Frontal cortex (tissue), 1 donor: ENCODE data around the gene OR1N1. TPM values are rescaled to one million over a fixed set of nuclear protein-coding genes. Genes with fewer than 3 reads are reported as not detected.

ENCODE experiments used
- total RNA-seq: library from RNA; depleted of rRNA; stranded (reverse); fragments of >200 nt; gene quantifications from one replicate; pipeline ENCODE4 v1.2.3, GENCODE V29; 2014

The OR1N1 gene
- total RNA-seq, 1 donor from 2014 or later, result not detected

Other genes with a start within 250 kb of the OR1N1 start
- gene PTGS1, start 156.3 kb downstream of the OR1N1 start, total RNA-seq, result 0.41 TPM
- gene OR1J1, start 49.4 kb downstream of the OR1N1 start, total RNA-seq, result not detected
- not detected for gene OR1J2, start 16.5 kb downstream of the OR1N1 start, total RNA-seq
- not detected for gene OR1J4, start 8.2 kb downstream of the OR1N1 start, total RNA-seq
- gene OR1N2, start 25.8 kb upstream of the OR1N1 start, total RNA-seq, result not detected
- gene OR1L8, start 56.1 kb upstream of the OR1N1 start, total RNA-seq, result not detected
- gene OR1Q1, start 87.4 kb upstream of the OR1N1 start, total RNA-seq, result not detected
- gene OR1B1, start 130.3 kb upstream of the OR1N1 start, total RNA-seq, result not detected
- gene OR1L1, start 134.4 kb upstream of the OR1N1 start, total RNA-seq, result not detected
- gene OR1L3, start 147.8 kb upstream of the OR1N1 start, total RNA-seq, result not detected
- not detected for gene OR1L4, start 196.7 kb upstream of the OR1N1 start, total RNA-seq
- not detected for gene OR1L6, start 215.0 kb upstream of the OR1N1 start, total RNA-seq